Measurements from ENCODE around the gene PLXDC1.
"Not testable (repeated sequence)": the region's sequence is repeated elsewhere in the genome, so short reads cannot be mapped to it uniquely, and the experiment has no call there.

The PLXDC1 gene

GRCh38 chr17:39122991-39123390, 28.4 kb downstream of the PLXDC1 start:
- DNase-seq, result no peak

- not testable (repeated sequence) for DNase-seq
Observed at GRCh38 chr17:39121919-39122318, 29.5 kb downstream of the PLXDC1 start.

GRCh38 chr17:39118674-39119419, 32.6 kb downstream of the PLXDC1 start:
- DNase-seq, result no peak

GRCh38 chr17:39116224-39116623, 35.2 kb downstream of the PLXDC1 start:
- no peak for DNase-seq

GRCh38 chr17:39115135-39115534, 36.3 kb downstream of the PLXDC1 start:
- DNase-seq, result no peak

- DNase-seq, result no peak
Observed at GRCh38 chr17:39114723-39115122, 36.7 kb downstream of the PLXDC1 start.

GRCh38 chr17:39113871-39114270, 37.6 kb downstream of the PLXDC1 start:
- DNase-seq, result no peak

- no peak for DNase-seq
Observed at GRCh38 chr17:39110435-39111136, 40.9 kb downstream of the PLXDC1 start.

- DNase-seq, result no peak
Observed at GRCh38 chr17:39108461-39109375, 42.7 kb downstream of the PLXDC1 start.

GRCh38 chr17:39107973-39108372, 43.5 kb downstream of the PLXDC1 start:
- DNase-seq, result no peak

- DNase-seq, result no peak
Observed at GRCh38 chr17:39107155-39107554, 44.3 kb downstream of the PLXDC1 start.

- no peak for DNase-seq
Observed at GRCh38 chr17:39105705-39106104, 45.7 kb downstream of the PLXDC1 start.

GRCh38 chr17:39104657-39105056, 46.8 kb downstream of the PLXDC1 start:
- no peak for DNase-seq

GRCh38 chr17:39104046-39104445, 47.4 kb downstream of the PLXDC1 start:
- no peak for DNase-seq

GRCh38 chr17:39101091-39101490, 50.3 kb downstream of the PLXDC1 start:
- no peak for DNase-seq

- DNase-seq, result no peak
Observed at GRCh38 chr17:39100530-39100929, 50.9 kb downstream of the PLXDC1 start.

GRCh38 chr17:39099663-39100286, 51.7 kb downstream of the PLXDC1 start:
- no peak for DNase-seq

- no peak for DNase-seq
Observed at GRCh38 chr17:39098588-39098987, 52.8 kb downstream of the PLXDC1 start.

GRCh38 chr17:39097537-39097936, 53.9 kb downstream of the PLXDC1 start:
- DNase-seq, result no peak

- DNase-seq, result no peak
Observed at GRCh38 chr17:39097150-39097519, 54.3 kb downstream of the PLXDC1 start.

- peak; percentile 8 for DNase-seq
Observed at GRCh38 chr17:39096508-39097149, 54.8 kb downstream of the PLXDC1 start.

- DNase-seq, result no peak
Observed at GRCh38 chr17:39095309-39095686, 56.1 kb downstream of the PLXDC1 start.
